GM12878 (cell line): ENCODE measurements around the gene PITRM1.

Experiments
- BHLHE40 ChIP-seq, 2 experiments: fragments of 450-650 bp in 1 of 2; IDR thresholded peaks; 2 replicates each; pipeline ENCODE4 v1.6.1; 2011 to 2017; ENCODE audit warnings: low read depth in 2 of 2, borderline replicate concordance in 1 of 2, improper control_type of control experiment in 1 of 2, low read length in 1 of 2, mild to moderate bottlenecking in 1 of 2
- DPF2 ChIP-seq: fragments of 450-650 bp; IDR thresholded peaks from 2 replicates; pipeline ENCODE4 v1.6.1; 2017; ENCODE audit warnings: mild to moderate bottlenecking
- EP300 ChIP-seq, 2 experiments: fragments of 150-350 bp in 1 of 2; IDR thresholded peaks; 2 replicates each; pipeline ENCODE4 v1.6.1; 2011 to 2012; ENCODE audit warnings: low read depth in 2 of 2, low read length in 2 of 2, borderline replicate concordance in 1 of 2, improper control_type of control experiment in 1 of 2, inconsistent platforms in 1 of 2; ENCODE audit not compliant: control insufficient read depth in 1 of 2
- FOXK2 ChIP-seq: fragments of 450-650 bp; IDR thresholded peaks from 2 replicates; pipeline ENCODE4 v1.6.1; 2017; ENCODE audit warnings: mild to moderate bottlenecking, moderate library complexity
- MEF2A ChIP-seq: IDR thresholded peaks from 2 replicates; pipeline ENCODE4 v1.6.1; 2011; ENCODE audit warnings: low read depth, mild to moderate bottlenecking, low read length, moderate library complexity; ENCODE audit not compliant: insufficient read depth
- MYC ChIP-seq: IDR thresholded peaks from 2 replicates; pipeline ENCODE4 v1.6.1; 2011; ENCODE audit warnings: mild to moderate bottlenecking, low read length, moderate library complexity, inconsistent platforms; ENCODE audit not compliant: insufficient read depth, insufficient replicate concordance, insufficient read length, severe bottlenecking
- POLR2A ChIP-seq: IDR thresholded peaks from 2 replicates; pipeline ENCODE4 v1.6.1; 2011; ENCODE audit warnings: low read depth, mild to moderate bottlenecking, low read length
- YY1 ChIP-seq: IDR thresholded peaks from 2 replicates; pipeline ENCODE4 v1.6.1; 2011; ENCODE audit warnings: low read depth, mild to moderate bottlenecking, low read length
- ZNF24 ChIP-seq: fragments of 450-650 bp; IDR thresholded peaks from 2 replicates; pipeline ENCODE4 v1.6.1; 2017; ENCODE audit warnings: antibody characterized with exemption, mild to moderate bottlenecking
- TF ChIP-seq, protein P1 (sequence below): IDR thresholded peaks from 2 replicates; pipeline ENCODE4 v1.6.1; 2012; ENCODE audit warnings: low read depth, low read length, improper control_type of control experiment
- TF ChIP-seq, protein P2 (sequence below), 3 experiments: IDR thresholded peaks in 2 of 3; conservative IDR thresholded peaks in 1 of 3; 2 replicates each; pipeline ENCODE4 v1.5.1; 2011; ENCODE audit warnings: low read depth in 3 of 3, low read length in 3 of 3, mild to moderate bottlenecking in 3 of 3, control low read depth in 2 of 3, moderate library complexity in 2 of 3, inconsistent platforms in 1 of 3, mixed read lengths in 1 of 3; ENCODE audit not compliant: control insufficient read depth in 2 of 3, insufficient read depth in 1 of 3; ENCODE audit errors: extremely low read depth in 1 of 3
- TF ChIP-seq, protein P3 (sequence below): IDR thresholded peaks from 2 replicates; pipeline ENCODE4 v1.6.1; 2011; ENCODE audit warnings: borderline replicate concordance, low read depth, mild to moderate bottlenecking, moderate library complexity, mixed read lengths, low read length; ENCODE audit not compliant: insufficient read depth; ENCODE audit errors: extremely low read length
- TF ChIP-seq, protein P4 (sequence below): IDR thresholded peaks from 2 replicates; pipeline ENCODE4 v1.6.1; 2011; ENCODE audit warnings: mild to moderate bottlenecking, low read depth, low read length, moderate library complexity; ENCODE audit not compliant: insufficient replicate concordance

DNA sequence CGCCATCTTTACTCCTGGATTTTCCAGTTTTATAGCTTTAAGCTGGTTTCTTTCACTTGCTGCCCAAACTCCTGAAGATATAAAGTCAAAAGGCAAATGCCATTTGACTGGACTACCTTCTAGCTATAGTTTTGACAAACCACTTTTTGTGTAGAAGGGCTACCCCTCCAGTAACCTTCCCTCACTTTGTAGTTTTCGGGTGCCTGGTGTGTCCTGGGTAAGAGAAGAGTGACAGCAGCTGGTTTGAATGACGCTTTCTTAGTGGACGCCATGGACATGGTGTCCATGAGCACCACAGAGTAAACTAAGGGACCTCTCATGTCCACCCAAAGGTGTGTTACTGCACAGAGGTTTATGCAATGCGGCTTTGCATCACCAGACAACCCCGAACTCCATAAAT is 21.2 kb upstream of the PITRM1 start:
- TF ChIP-seq, protein P1, sequence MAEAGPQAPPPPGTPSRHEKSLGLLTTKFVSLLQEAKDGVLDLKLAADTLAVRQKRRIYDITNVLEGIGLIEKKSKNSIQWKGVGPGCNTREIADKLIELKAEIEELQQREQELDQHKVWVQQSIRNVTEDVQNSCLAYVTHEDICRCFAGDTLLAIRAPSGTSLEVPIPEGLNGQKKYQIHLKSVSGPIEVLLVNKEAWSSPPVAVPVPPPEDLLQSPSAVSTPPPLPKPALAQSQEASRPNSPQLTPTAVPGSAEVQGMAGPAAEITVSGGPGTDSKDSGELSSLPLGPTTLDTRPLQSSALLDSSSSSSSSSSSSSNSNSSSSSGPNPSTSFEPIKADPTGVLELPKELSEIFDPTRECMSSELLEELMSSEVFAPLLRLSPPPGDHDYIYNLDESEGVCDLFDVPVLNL = no peak
- TF ChIP-seq, protein P2, sequence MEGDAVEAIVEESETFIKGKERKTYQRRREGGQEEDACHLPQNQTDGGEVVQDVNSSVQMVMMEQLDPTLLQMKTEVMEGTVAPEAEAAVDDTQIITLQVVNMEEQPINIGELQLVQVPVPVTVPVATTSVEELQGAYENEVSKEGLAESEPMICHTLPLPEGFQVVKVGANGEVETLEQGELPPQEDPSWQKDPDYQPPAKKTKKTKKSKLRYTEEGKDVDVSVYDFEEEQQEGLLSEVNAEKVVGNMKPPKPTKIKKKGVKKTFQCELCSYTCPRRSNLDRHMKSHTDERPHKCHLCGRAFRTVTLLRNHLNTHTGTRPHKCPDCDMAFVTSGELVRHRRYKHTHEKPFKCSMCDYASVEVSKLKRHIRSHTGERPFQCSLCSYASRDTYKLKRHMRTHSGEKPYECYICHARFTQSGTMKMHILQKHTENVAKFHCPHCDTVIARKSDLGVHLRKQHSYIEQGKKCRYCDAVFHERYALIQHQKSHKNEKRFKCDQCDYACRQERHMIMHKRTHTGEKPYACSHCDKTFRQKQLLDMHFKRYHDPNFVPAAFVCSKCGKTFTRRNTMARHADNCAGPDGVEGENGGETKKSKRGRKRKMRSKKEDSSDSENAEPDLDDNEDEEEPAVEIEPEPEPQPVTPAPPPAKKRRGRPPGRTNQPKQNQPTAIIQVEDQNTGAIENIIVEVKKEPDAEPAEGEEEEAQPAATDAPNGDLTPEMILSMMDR (IDR thresholded peaks at IDR 0.05 in 2 of 3, conservative IDR thresholded peaks at IDR 0.05 in 1 of 3; ENCODE audit: control insufficient read depth in 2 of 3, extremely low read depth in 1 of 3, insufficient read depth in 1 of 3, low read depth in 3 of 3, low read length in 3 of 3) = no peak
- TF ChIP-seq MEF2A (no peak), POLR2A (no peak), DPF2 (no peak), MYC (no peak), BHLHE40 (IDR thresholded peaks at IDR 0.05; ENCODE audit: borderline replicate concordance in 1 of 2, low read depth in 2 of 2, low read length in 1 of 2) (no peak), EP300 (IDR thresholded peaks at IDR 0.05; ENCODE audit: borderline replicate concordance in 1 of 2, control insufficient read depth in 1 of 2, low read depth in 2 of 2, low read length in 2 of 2) (no peak), FOXK2 (no peak), YY1 (no peak), ZNF24 (no peak)
- TF ChIP-seq, protein P3, sequence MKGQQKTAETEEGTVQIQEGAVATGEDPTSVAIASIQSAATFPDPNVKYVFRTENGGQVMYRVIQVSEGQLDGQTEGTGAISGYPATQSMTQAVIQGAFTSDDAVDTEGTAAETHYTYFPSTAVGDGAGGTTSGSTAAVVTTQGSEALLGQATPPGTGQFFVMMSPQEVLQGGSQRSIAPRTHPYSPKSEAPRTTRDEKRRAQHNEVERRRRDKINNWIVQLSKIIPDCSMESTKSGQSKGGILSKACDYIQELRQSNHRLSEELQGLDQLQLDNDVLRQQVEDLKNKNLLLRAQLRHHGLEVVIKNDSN = no peak
- TF ChIP-seq, protein P4, sequence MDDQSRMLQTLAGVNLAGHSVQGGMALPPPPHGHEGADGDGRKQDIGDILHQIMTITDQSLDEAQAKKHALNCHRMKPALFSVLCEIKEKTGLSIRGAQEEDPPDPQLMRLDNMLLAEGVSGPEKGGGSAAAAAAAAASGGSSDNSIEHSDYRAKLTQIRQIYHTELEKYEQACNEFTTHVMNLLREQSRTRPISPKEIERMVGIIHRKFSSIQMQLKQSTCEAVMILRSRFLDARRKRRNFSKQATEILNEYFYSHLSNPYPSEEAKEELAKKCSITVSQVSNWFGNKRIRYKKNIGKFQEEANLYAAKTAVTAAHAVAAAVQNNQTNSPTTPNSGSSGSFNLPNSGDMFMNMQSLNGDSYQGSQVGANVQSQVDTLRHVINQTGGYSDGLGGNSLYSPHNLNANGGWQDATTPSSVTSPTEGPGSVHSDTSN = no peak
